Measurements from ENCODE around the gene NFATC1.

DNA sequence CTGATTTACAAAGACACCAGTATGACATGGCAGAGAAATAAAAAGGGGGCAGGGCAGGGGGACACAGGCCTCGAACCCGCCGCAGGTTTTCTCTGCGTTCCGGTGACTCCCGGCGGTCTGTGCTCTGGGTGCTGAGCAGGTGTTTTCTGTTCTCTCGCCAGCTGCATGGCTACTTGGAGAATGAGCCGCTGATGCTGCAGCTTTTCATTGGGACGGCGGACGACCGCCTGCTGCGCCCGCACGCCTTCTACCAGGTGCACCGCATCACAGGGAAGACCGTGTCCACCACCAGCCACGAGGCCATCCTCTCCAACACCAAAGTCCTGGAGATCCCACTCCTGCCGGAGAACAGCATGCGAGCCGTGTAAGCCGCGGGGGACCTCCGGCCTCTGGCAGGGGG, 52.9 kb downstream of the NFATC1 start:
- no peak for TF ChIP-seq POLR2A (IDR thresholded peaks at IDR 0.05)
- TF ChIP-seq, protein P1, sequence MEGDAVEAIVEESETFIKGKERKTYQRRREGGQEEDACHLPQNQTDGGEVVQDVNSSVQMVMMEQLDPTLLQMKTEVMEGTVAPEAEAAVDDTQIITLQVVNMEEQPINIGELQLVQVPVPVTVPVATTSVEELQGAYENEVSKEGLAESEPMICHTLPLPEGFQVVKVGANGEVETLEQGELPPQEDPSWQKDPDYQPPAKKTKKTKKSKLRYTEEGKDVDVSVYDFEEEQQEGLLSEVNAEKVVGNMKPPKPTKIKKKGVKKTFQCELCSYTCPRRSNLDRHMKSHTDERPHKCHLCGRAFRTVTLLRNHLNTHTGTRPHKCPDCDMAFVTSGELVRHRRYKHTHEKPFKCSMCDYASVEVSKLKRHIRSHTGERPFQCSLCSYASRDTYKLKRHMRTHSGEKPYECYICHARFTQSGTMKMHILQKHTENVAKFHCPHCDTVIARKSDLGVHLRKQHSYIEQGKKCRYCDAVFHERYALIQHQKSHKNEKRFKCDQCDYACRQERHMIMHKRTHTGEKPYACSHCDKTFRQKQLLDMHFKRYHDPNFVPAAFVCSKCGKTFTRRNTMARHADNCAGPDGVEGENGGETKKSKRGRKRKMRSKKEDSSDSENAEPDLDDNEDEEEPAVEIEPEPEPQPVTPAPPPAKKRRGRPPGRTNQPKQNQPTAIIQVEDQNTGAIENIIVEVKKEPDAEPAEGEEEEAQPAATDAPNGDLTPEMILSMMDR (IDR thresholded peaks at IDR 0.05), result no peak
- TF ChIP-seq POLR2AphosphoS5 (IDR thresholded peaks at IDR 0.05), result no peak
- TF ChIP-seq EP300 (IDR thresholded peaks at IDR 0.05), result no peak
